ENCODE measurements around the gene RXRA.

DNA sequence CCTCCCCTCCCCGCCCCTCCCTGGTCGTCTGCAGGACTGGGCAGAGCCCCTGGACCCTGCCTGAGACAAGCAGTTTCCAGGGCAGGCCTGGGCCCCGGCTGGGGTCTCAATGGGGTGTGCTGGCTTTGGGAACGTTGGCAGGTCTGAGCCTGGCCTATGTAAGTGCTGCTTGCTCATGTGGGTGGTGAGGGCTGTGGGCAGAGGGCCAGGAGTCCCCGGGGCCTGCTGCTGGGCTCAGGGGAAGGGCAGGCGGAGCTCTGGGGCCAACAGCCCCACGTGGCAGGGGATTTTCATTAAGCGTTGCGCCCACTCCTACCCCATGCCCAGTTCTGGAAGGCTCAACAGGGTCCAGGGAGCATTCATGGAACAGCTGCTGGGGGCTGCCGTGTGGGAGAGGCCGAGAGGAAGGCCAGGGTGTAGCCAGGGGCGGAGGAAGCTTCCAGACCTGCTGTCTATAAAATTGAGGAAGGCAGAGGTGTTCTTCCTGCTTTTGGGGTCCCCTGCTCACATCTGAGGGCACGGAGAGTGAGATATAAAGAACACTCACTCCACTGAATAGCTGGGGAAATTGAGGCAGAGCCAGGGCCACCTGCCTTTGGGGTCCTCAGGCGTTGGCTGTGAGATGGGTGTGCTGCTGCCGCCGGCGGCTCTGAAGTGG, 32.5 kb downstream of the RXRA start:
- TF ChIP-seq, protein P1, sequence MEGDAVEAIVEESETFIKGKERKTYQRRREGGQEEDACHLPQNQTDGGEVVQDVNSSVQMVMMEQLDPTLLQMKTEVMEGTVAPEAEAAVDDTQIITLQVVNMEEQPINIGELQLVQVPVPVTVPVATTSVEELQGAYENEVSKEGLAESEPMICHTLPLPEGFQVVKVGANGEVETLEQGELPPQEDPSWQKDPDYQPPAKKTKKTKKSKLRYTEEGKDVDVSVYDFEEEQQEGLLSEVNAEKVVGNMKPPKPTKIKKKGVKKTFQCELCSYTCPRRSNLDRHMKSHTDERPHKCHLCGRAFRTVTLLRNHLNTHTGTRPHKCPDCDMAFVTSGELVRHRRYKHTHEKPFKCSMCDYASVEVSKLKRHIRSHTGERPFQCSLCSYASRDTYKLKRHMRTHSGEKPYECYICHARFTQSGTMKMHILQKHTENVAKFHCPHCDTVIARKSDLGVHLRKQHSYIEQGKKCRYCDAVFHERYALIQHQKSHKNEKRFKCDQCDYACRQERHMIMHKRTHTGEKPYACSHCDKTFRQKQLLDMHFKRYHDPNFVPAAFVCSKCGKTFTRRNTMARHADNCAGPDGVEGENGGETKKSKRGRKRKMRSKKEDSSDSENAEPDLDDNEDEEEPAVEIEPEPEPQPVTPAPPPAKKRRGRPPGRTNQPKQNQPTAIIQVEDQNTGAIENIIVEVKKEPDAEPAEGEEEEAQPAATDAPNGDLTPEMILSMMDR (IDR thresholded peaks at IDR 0.05; ENCODE audit: borderline replicate concordance, extremely low read depth, low read length, poor library complexity, severe bottlenecking): no peak
- TF ChIP-seq EZH2 (IDR thresholded peaks at IDR 0.05; ENCODE audit: borderline replicate concordance, low read depth, low read length, severe bottlenecking): no peak
